AG04450 (cell line): ENCODE results near the gene KRTAP10-4. TPM values are rescaled to one million over a fixed set of nuclear protein-coding genes. Genes with fewer than 3 reads are reported as not detected.

Experiments
- CTCF ChIA-PET: fragments of 300-600, 350-600 bp; formaldehyde crosslinking; extraction: SDS; loops from one replicate; lab custom pipeline; 2022; ENCODE audit warnings: antibody characterized with exemption, inconsistent platforms; lab: Charles Lee
- POLR2A ChIA-PET: fragments of 350-600 bp; formaldehyde crosslinking; extraction: SDS; loops from one replicate; lab custom pipeline; 2021; ENCODE audit warnings: antibody characterized with exemption, inconsistent platforms; lab: Yijun Ruan, JAX
- DNase-seq: peaks from one replicate; pipeline ENCODE4 v3.0.0-alpha.2; 2011; ENCODE audit warnings: low read depth, low spot score
- H3K27ac ChIP-seq: one replicate; pipeline ENCODE4 v1.5.1; 2012; ENCODE audit warnings: low read depth, low read length, control low read depth
- H3K27me3 ChIP-seq: one replicate; pipeline ENCODE4 v1.6.0; 2012; ENCODE audit warnings: low read length; ENCODE audit not compliant: control insufficient read depth, insufficient read depth
- H3K4me3 ChIP-seq: 2 replicates; pipeline ENCODE4 v1.5.1; 2011; ENCODE audit warnings: mild to moderate bottlenecking, low read depth, low read length, control low read depth
- H3K9me3 ChIP-seq: 2 replicates; pipeline ENCODE4 v1.5.1; 2012; ENCODE audit warnings: low read length; ENCODE audit not compliant: control insufficient read depth, insufficient read depth
- CTCF ChIP-seq: IDR thresholded peaks from 2 replicates; pipeline ENCODE4 v1.5.1; 2011; ENCODE audit warnings: low read depth, low read length, control low read depth, inconsistent platforms
- polyA plus RNA-seq: library from polyadenylated mRNA; depleted of rRNA; stranded (reverse); fragments of >200 nt; gene quantifications from 2 replicates; pipeline ENCODE4 v1.2.3, GENCODE V29; 2011

Gene KRTAP10-4
- polyA plus RNA-seq, 1 experiment = not detected

GRCh38 chr21:44601596-44602462 is 28.3 kb downstream of the KRTAP10-4 start:
- H3K9me3 ChIP-seq = no peaks in the 10 kb centered on the region; the same call in 1 of the 2 replicates
- DNase-seq = no peak
- no peak overlapping the region for H3K27ac ChIP-seq
- no peak for TF ChIP-seq CTCF
- no peak overlapping the region for H3K4me3 ChIP-seq
- no peaks in the 10 kb centered on the region for H3K27me3 ChIP-seq
- ChIA-PET CTCF (no interaction called here), POLR2A (no interaction called here)

GRCh38 chr21:44602463-44602850 is 28.9 kb downstream of the KRTAP10-4 start:
- TF ChIP-seq CTCF = no peak
- Histone ChIP-seq H3K9me3 (no peaks in the 10 kb centered on the region; the same call in 1 of the 2 replicates), H3K27me3 (no peaks in the 10 kb centered on the region), H3K27ac (no peak overlapping the region), H3K4me3 (no peak overlapping the region)
- CTCF ChIA-PET = no interaction called here
- DNase-seq = no peak
- POLR2A ChIA-PET = no interaction called here

GRCh38 chr21:44603109-44603875 is 29.8 kb downstream of the KRTAP10-4 start:
- no peaks in the 10 kb centered on the region; the same call in 1 of the 2 replicates for H3K9me3 ChIP-seq
- no peak overlapping the region for H3K4me3 ChIP-seq
- TF ChIP-seq CTCF = no peak
- CTCF ChIA-PET = no interaction called here
- no peaks in the 10 kb centered on the region for H3K27me3 ChIP-seq
- no peak overlapping the region for H3K27ac ChIP-seq
- POLR2A ChIA-PET = no interaction called here
- DNase-seq = no peak

GRCh38 chr21:44603911-44604310 is 30.4 kb downstream of the KRTAP10-4 start:
- ChIA-PET CTCF (no interaction called here), POLR2A (no interaction called here)
- Histone ChIP-seq H3K27me3 (no peaks in the 10 kb centered on the region), H3K27ac (no peak overlapping the region), H3K4me3 (no peak overlapping the region), H3K9me3 (no peaks in the 10 kb centered on the region; the same call in 1 of the 2 replicates)
- no peak for DNase-seq
- TF ChIP-seq CTCF = no peak

- Histone ChIP-seq H3K9me3 (peaks cover 2% of the 10 kb centered on the region), H3K4me3 (no peak overlapping the region), H3K27me3 (no peaks in the 10 kb centered on the region), H3K27ac (no peak overlapping the region)
- CTCF ChIA-PET = no interaction called here
- no peak for DNase-seq
- no peak for TF ChIP-seq CTCF
- POLR2A ChIA-PET = no interaction called here
Measured at GRCh38 chr21:44606495-44606894, 33.0 kb downstream of the KRTAP10-4 start.
